ENCODE results near the gene CPA1.
A peak's percentile ranks its signal among the peaks of the same experiment; 100 is the strongest.

The CPA1 gene

GRCh38 chr7:130356121-130356875 is 24.0 kb upstream of the CPA1 start:
- DNase-seq, result no peak

GRCh38 chr7:130356876-130357611 is 23.2 kb upstream of the CPA1 start:
- DNase-seq, result no peak

GRCh38 chr7:130358471-130358870 is 21.8 kb upstream of the CPA1 start:
- no peak for DNase-seq

- no peak for DNase-seq
Observed at GRCh38 chr7:130359276-130359857, 20.9 kb upstream of the CPA1 start.

- DNase-seq, result no peak
Observed at GRCh38 chr7:130360518-130360917, 19.8 kb upstream of the CPA1 start.

- DNase-seq, result no peak
Observed at GRCh38 chr7:130361681-130362080, 18.6 kb upstream of the CPA1 start.

GRCh38 chr7:130362251-130362816 is 18.0 kb upstream of the CPA1 start:
- no peak for DNase-seq

- no peak for DNase-seq
Observed at GRCh38 chr7:130363026-130363847, 17.1 kb upstream of the CPA1 start.

GRCh38 chr7:130364451-130364850 is 15.8 kb upstream of the CPA1 start:
- no peak for DNase-seq

- no peak for DNase-seq
Observed at GRCh38 chr7:130365088-130365487, 15.2 kb upstream of the CPA1 start.

- no peak for DNase-seq
Observed at GRCh38 chr7:130365511-130366441, 14.5 kb upstream of the CPA1 start.

- DNase-seq, result peak; percentile 9
Observed at GRCh38 chr7:130366564-130366963, 13.7 kb upstream of the CPA1 start.

GRCh38 chr7:130367088-130367755 is 13.1 kb upstream of the CPA1 start:
- peak; percentile 13 for DNase-seq

- DNase-seq, result peak; percentile 2
Observed at GRCh38 chr7:130367836-130368746, 12.2 kb upstream of the CPA1 start.

- no peak for DNase-seq
Observed at GRCh38 chr7:130369110-130369711, 11.1 kb upstream of the CPA1 start.

GRCh38 chr7:130369831-130370550 is 10.3 kb upstream of the CPA1 start:
- no peak for DNase-seq

GRCh38 chr7:130371046-130371445 is 9.2 kb upstream of the CPA1 start:
- DNase-seq, result peak; percentile 6

GRCh38 chr7:130372402-130373165 is 7.7 kb upstream of the CPA1 start:
- DNase-seq, result no peak

Measured in activated CD8-positive, alpha-beta memory T cell treated with anti-CD3 and anti-CD28 coated beads, Interleukin-2, amount 50 U/mL, for 4 hours (primary cell).